SK-N-SH treated with all-trans-retinoic acid at 6 μM for 48 hours (cell line): ENCODE measurements around the gene GTF2F1.

Experiments
- CSDC2 ChIP-seq: fragments of 250-450 bp; sonication (Bioruptor Pico); IDR thresholded peaks from 2 replicates; pipeline ENCODE4 v1.5.0; 2020; ENCODE audit warnings: mild to moderate bottlenecking, moderate library complexity
- ESRRG ChIP-seq: fragments of 250-450 bp; sonication (Bioruptor Pico); IDR thresholded peaks from 2 replicates; pipeline ENCODE4 v1.6.1; 2021; ENCODE audit warnings: mild to moderate bottlenecking
- GLIS3 ChIP-seq: fragments of 250-450 bp; sonication (Bioruptor Pico); IDR thresholded peaks from 2 replicates; pipeline ENCODE4 v1.5.0; 2020; ENCODE audit warnings: mild to moderate bottlenecking, moderate library complexity
- ISL1 ChIP-seq: fragments of 250-450 bp; sonication (Bioruptor Pico); IDR thresholded peaks from 2 replicates; pipeline ENCODE4 v2.1.2; 2022; ENCODE audit warnings: mild to moderate bottlenecking, moderate library complexity
- PPARA ChIP-seq: fragments of 250-450 bp; sonication (Bioruptor Pico); IDR thresholded peaks from 2 replicates; pipeline ENCODE4 v1.5.0; 2020; ENCODE audit warnings: mild to moderate bottlenecking, borderline replicate concordance
- TOX ChIP-seq: fragments of 250-450 bp; sonication (Bioruptor Pico); IDR thresholded peaks from 2 replicates; pipeline ENCODE4 v1.8.0; 2021; ENCODE audit warnings: mild to moderate bottlenecking, moderate library complexity, borderline replicate concordance
- ZFP3 ChIP-seq: fragments of 250-450 bp; sonication (Bioruptor Pico); IDR thresholded peaks from 2 replicates; pipeline ENCODE4 v1.5.0; 2020; ENCODE audit warnings: mild to moderate bottlenecking, moderate library complexity
- ZFP30 ChIP-seq: fragments of 450-650 bp; formaldehyde crosslinking; IDR thresholded peaks from 2 replicates; pipeline ENCODE4 v1.5.0; 2022; ENCODE audit warnings: mild to moderate bottlenecking, moderate library complexity
- ZNF8 ChIP-seq: fragments of 450-650 bp; formaldehyde crosslinking; IDR thresholded peaks from 2 replicates; pipeline ENCODE4 v1.5.0; 2020; ENCODE audit warnings: mild to moderate bottlenecking, moderate library complexity
- TF ChIP-seq, protein P1 (sequence below): fragments of 250-450 bp; sonication (Bioruptor Pico); IDR thresholded peaks from 2 replicates; pipeline ENCODE4 v1.8.0; 2020; ENCODE audit warnings: mild to moderate bottlenecking, moderate library complexity, borderline replicate concordance
- TF ChIP-seq, protein P2 (sequence below): fragments of 250-450 bp; sonication (Bioruptor Pico); IDR thresholded peaks from 2 replicates; pipeline ENCODE4 v1.5.1; 2020; ENCODE audit warnings: low read depth, mild to moderate bottlenecking, moderate library complexity

DNA sequence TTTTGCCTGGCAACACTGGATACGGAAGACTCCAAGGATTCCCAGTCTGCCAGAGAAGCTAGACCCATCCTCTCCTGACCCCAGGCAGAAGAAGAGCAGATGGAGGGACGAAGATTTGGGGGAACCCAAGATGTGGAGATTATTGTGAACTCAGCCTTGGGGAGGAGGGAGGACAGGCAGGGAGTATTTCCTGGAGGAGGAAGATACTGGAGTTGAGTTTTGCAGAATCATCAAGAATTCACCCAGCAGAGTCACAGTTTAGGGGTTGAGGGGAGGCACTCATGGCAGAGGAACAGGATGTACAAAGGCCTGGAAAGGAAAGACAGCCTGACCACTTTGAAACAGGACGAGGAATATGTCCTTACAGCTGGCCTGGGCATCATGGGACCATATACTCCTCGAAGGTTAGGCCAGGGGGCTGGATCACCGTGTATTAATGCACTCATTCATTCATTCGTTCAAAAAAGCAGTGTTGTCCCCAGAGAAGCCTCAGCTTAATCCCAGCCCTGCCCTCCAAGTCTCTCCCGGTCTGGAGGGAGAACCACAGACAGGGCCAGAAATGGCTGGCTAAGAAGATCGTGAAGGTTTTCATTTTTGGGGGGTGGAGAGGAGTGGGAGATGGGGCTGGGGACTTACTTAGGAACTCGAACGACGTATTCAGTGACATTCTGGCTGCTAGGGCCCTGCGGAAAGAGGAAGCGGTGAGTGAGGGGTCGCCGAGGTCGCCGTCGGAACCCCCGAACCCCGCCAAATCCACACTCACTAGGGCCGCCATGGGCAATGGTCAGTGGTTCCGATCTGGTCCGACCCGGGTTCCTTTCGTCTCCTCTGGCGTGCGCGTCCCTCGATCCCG is 517 bp downstream of the GTF2F1 start:
- TF ChIP-seq TOX (no peak), ZFP30 (CRISPR knock-in tag) (no peak), ESRRG (CRISPR knock-in tag) (no peak), ZFP3 (CRISPR knock-in tag) (no peak), PPARA (CRISPR knock-in tag) (no peak), ISL1 (CRISPR knock-in tag) (no peak), GLIS3 (CRISPR knock-in tag) (no peak), ZNF8 (CRISPR knock-in tag) (no peak), CSDC2 (CRISPR knock-in tag) (no peak)
- TF ChIP-seq, protein P1, sequence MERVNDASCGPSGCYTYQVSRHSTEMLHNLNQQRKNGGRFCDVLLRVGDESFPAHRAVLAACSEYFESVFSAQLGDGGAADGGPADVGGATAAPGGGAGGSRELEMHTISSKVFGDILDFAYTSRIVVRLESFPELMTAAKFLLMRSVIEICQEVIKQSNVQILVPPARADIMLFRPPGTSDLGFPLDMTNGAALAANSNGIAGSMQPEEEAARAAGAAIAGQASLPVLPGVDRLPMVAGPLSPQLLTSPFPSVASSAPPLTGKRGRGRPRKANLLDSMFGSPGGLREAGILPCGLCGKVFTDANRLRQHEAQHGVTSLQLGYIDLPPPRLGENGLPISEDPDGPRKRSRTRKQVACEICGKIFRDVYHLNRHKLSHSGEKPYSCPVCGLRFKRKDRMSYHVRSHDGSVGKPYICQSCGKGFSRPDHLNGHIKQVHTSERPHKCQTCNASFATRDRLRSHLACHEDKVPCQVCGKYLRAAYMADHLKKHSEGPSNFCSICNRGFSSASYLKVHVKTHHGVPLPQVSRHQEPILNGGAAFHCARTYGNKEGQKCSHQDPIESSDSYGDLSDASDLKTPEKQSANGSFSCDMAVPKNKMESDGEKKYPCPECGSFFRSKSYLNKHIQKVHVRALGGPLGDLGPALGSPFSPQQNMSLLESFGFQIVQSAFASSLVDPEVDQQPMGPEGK (CRISPR knock-in tag) = no peak
- TF ChIP-seq, protein P2, sequence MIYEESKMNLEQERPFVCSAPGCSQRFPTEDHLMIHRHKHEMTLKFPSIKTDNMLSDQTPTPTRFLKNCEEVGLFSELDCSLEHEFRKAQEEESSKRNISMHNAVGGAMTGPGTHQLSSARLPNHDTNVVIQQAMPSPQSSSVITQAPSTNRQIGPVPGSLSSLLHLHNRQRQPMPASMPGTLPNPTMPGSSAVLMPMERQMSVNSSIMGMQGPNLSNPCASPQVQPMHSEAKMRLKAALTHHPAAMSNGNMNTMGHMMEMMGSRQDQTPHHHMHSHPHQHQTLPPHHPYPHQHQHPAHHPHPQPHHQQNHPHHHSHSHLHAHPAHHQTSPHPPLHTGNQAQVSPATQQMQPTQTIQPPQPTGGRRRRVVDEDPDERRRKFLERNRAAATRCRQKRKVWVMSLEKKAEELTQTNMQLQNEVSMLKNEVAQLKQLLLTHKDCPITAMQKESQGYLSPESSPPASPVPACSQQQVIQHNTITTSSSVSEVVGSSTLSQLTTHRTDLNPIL = no peak
